ENCODE data around the gene FRG2. TPM values are rescaled to one million over a fixed set of nuclear protein-coding genes. Genes with fewer than 3 reads are reported as not detected.
"Not testable (repeated sequence)": the region's sequence is repeated elsewhere in the genome, so short reads cannot be mapped to it uniquely, and the experiment has no call there.

The FRG2 gene
- total RNA-seq, 1 experiment from 2014 or later = not detected

DNA sequence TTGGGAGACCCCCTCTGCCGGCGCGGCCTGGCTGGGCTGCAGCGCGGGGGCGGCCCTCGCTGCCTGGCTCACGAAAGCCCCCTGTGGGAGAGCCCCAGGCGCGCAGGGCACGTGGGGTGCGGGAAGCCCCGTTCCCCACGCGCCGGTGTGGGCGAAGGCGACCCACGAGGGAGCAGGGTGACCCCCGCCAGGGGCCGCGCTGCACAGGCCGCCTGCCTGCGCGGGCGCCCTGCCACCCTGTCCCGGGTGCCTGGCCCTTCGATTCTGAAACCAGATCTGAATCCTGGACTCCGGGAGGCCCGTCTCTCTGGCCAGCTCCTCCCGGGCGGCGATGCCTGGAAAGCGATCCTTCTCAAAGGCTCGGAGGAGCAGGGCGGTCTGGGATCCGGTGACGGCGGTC lies 5.1 kb downstream of the FRG2 start:
- H3K79me2 ChIP-seq (ENCODE audit: insufficient read depth, low read length); BruUV-seq (replicated peaks); H3K9ac ChIP-seq (ENCODE audit: low read length); intact Hi-C loops (cut with micrococcal nuclease); RAD21 ChIA-PET (ENCODE audit: low non-redundant PET in 1 of 2, low total read pairs in 2 of 2, uncharacterized antibody in 2 of 2, unreplicated experiment in 2 of 2); H3K4me1 ChIP-seq (ENCODE audit: control insufficient read depth in 1 of 2, insufficient read depth in 2 of 2, low read length in 2 of 2); H3K4me3 ChIP-seq (replicated peaks in 1 of 2; ENCODE audit: low read depth in 1 of 2, low read length in 2 of 2); ATAC-seq; H2AFZ ChIP-seq (ENCODE audit: low read depth, low read length, poor library complexity, severe bottlenecking); DNase-seq (ENCODE audit: low read depth, low spot score); H3K36me3 ChIP-seq (ENCODE audit: control insufficient read depth in 1 of 2, insufficient read depth in 2 of 2, low read length in 2 of 2); H3K27me3 ChIP-seq (ENCODE audit: insufficient read depth, low read length); POLR2A ChIA-PET; H3K9me3 ChIP-seq (ENCODE audit: control insufficient read depth in 1 of 2, insufficient read depth in 1 of 2, low read depth in 1 of 2, low read length in 2 of 2); H3K9me2 ChIP-seq (ENCODE audit: insufficient read depth); H3K27ac ChIP-seq (ENCODE audit: low read depth, low read length); H4K20me1 ChIP-seq (ENCODE audit: insufficient read depth); H3K4me2 ChIP-seq (ENCODE audit: low read length); CTCF ChIA-PET: not testable (repeated sequence)

GRCh38 chr4:190020790-190021717 lies 6.0 kb downstream of the FRG2 start:
- POLR2A ChIA-PET = no interaction called here
- no peak for TF ChIP-seq SIN3A (IDR thresholded peaks at IDR 0.05; ENCODE audit: low read depth)
- TF ChIP-seq SP1 (IDR thresholded peaks at IDR 0.05; ENCODE audit: low read depth) = no peak
- no peak for TF ChIP-seq EZH2phosphoT487 (IDR thresholded peaks at IDR 0.05; ENCODE audit: borderline replicate concordance)
- TF ChIP-seq, protein P1, sequence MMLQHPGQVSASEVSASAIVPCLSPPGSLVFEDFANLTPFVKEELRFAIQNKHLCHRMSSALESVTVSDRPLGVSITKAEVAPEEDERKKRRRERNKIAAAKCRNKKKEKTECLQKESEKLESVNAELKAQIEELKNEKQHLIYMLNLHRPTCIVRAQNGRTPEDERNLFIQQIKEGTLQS (IDR thresholded peaks at IDR 0.05) = no peak
- TF ChIP-seq RAD21 (IDR thresholded peaks at IDR 0.05; ENCODE audit: low read depth) = no peak
- no peak for TF ChIP-seq ZBTB33 (IDR thresholded peaks at IDR 0.05; ENCODE audit: extremely low read depth, insufficient replicate concordance, low read length)
- TF ChIP-seq EZH2 (IDR thresholded peaks at IDR 0.05) = no peak
- TF ChIP-seq, protein P2, sequence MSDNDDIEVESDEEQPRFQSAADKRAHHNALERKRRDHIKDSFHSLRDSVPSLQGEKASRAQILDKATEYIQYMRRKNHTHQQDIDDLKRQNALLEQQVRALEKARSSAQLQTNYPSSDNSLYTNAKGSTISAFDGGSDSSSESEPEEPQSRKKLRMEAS (IDR thresholded peaks at IDR 0.05) = no peak
- no peak for TF ChIP-seq ELF1 (IDR thresholded peaks at IDR 0.05; ENCODE audit: borderline replicate concordance, low read depth)
- no peak for TF ChIP-seq CEBPB (IDR thresholded peaks at IDR 0.05; ENCODE audit: low read depth)
- TF ChIP-seq CTCF (IDR thresholded peaks at IDR 0.05 in 2 of 3, conservative IDR thresholded peaks at IDR 0.05 in 1 of 3; ENCODE audit: borderline replicate concordance in 1 of 3, insufficient read depth in 1 of 3, low read depth in 2 of 3, low read length in 2 of 3) = no peak
- no peak for TF ChIP-seq YY1 (IDR thresholded peaks at IDR 0.05; ENCODE audit: extremely low read depth, insufficient replicate concordance, low read depth, low read length)
- no peak for TF ChIP-seq TCF7L2 (IDR thresholded peaks at IDR 0.05; ENCODE audit: borderline replicate concordance, extremely low read depth, insufficient read depth, insufficient read length)
- TF ChIP-seq JUND (IDR thresholded peaks at IDR 0.05) = no peak

More at GRCh38 chr4:190020790-190021717, 6.0 kb downstream of the FRG2 start:
- no peaks in the 10 kb centered on the region for H3K9me3 ChIP-seq (ENCODE audit: control insufficient read depth in 1 of 2, insufficient read depth in 1 of 2, low read depth in 1 of 2, low read length in 2 of 2)
- no peak for DNase-seq (ENCODE audit: low read depth, low spot score)
- intact Hi-C loops (cut with micrococcal nuclease) = no loop called here
- H3K4me2 ChIP-seq (ENCODE audit: low read length) = no peak overlapping the region
- CTCF ChIA-PET = no interaction called here
- H2AFZ ChIP-seq (ENCODE audit: low read depth, low read length, poor library complexity, severe bottlenecking) = no peak overlapping the region
- no peaks in the 10 kb centered on the region for H3K36me3 ChIP-seq (ENCODE audit: control insufficient read depth in 1 of 2, insufficient read depth in 2 of 2, low read length in 2 of 2)
- H3K9me2 ChIP-seq (ENCODE audit: insufficient read depth) = no peaks in the 10 kb centered on the region
- no peaks in the 10 kb centered on the region for H3K79me2 ChIP-seq (ENCODE audit: insufficient read depth, low read length)
- H3K27me3 ChIP-seq (ENCODE audit: insufficient read depth, low read length) = no peaks in the 10 kb centered on the region
- H3K4me3 ChIP-seq (replicated peaks in 1 of 2; ENCODE audit: low read depth in 1 of 2, low read length in 2 of 2) = no peak overlapping the region
- BruUV-seq (replicated peaks) = no TSS peak
- RAD21 ChIA-PET (ENCODE audit: low non-redundant PET in 1 of 2, low total read pairs in 2 of 2, uncharacterized antibody in 2 of 2, unreplicated experiment in 2 of 2) = no interaction called here
- no peak overlapping the region for H3K9ac ChIP-seq (ENCODE audit: low read length)
- no peak overlapping the region for H3K27ac ChIP-seq (ENCODE audit: low read depth, low read length)
- H4K20me1 ChIP-seq (ENCODE audit: insufficient read depth) = no peaks in the 10 kb centered on the region
- ATAC-seq = no peak
- no peaks in the 10 kb centered on the region for H3K4me1 ChIP-seq (ENCODE audit: control insufficient read depth in 1 of 2, insufficient read depth in 2 of 2, low read length in 2 of 2)
